NCI-H2081 treated with DMSO at 0.1 percent for 48 hours (cell line): ENCODE results near the gene KRT5.
"Not testable (repeated sequence)": the region's sequence is repeated elsewhere in the genome, so short reads cannot be mapped to it uniquely, and the experiment has no call there.

Experiments
- DNase-seq: peaks from one replicate; lab custom pipeline; 2025; lab: John Stamatoyannopoulos, UW

The KRT5 gene

DNA sequence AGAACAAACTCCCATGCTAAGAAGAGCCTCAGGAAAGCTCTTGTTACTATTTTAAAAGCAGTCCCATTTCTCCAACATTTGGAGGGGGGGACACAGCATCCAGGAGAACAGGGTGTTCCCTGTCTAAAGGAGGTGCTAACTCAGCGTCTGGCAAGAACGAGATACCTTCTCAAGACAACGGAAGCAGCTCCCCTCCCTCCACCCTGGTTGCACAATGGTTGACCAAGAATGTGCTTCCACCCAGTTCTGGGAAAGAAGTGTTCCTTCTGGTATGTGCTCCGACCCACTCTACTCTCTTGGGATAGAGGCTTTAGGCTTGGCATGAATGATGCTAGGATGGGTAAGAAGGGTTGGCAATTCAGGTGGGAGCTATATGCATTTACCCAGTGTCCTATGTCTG is 25.7 kb downstream of the KRT5 start:
- DNase-seq, result no peak

DNA sequence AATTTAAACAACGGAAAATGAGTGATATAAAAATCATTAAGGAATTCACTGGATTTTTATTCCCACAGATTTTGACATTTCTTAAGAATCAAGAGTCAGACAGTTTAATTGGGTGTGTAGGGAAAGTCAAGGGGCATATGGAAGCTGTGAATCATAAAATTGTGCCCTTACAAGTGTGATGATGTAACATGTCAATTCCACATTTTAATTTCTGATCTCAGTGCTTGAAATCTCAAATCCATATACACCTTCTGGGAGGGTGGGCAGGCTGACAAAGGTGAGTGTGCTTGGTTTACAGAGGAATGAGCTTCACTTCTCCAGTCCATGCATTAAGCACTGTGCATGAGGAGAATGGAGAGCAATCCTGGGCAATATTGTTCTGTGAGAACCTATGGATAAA is 26.1 kb downstream of the KRT5 start:
- DNase-seq, result no peak

DNA sequence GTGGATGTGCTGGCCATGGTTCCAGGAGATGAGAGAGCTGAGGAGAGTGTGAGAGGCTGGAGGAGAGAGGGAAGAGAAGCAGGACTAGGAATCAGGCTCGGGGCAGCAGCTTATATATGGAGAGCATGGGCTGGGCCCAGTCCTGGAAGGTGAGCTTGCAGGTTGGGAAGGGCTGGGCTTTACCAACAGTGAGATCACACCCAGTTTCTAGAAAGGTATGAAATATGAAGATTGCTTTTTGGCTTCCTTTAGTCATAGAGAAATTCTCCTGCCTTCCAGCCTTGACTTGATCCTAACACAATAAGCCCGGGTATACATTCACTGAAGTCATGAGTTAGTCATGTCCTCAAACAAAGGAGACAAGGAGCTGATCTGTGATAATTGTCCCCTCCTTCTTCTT is 27.0 kb downstream of the KRT5 start, which contains the start of gene KRT6A:
TSS of gene KRT6A (minus strand) at position 86 of the 400 bp plus-strand sequence. CDS start at position 17, 69 bp downstream.
- DNase-seq, result no peak

DNA sequence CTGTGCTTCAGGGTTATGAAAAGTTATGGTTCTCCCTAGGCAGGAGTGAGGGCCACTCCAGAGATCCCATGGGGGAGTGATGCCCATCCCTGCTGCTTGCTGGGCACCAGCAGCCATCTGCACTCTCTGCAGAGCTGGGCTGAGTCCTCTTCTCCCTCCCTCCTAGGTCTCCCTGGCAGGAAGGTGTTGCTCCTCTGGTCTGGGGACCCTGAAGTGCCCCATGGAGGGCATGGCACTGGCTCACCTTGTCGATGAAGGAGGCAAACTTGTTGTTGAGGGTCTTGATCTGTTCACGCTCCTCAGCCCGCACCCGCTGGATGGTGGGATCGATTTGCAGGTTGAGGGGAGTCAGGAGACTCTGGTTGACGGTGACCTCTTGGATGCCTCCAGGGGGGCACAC is 27.8 kb downstream of the KRT5 start:
- not testable (repeated sequence) for DNase-seq

DNA sequence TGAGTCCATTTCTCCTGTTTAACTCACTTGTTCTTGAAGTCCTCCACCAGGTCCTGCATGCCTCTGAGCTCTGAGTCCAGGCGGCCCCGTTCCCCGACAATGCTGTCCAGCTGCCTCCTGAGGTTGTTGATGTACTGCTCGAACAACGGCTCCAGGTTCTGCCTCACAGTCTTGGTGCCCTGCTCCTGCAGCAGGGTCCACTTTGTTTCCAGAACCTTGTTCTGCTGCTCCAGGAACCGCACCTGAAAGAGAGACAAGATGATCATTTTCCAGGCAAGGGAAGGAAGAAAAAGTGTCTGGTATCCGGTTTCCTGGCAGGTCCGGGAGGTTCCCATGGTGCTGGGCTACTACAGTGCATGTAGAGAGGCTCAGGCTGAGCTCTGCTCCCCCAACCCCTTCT is 28.7 kb downstream of the KRT5 start:
- not testable (repeated sequence) for DNase-seq

DNA sequence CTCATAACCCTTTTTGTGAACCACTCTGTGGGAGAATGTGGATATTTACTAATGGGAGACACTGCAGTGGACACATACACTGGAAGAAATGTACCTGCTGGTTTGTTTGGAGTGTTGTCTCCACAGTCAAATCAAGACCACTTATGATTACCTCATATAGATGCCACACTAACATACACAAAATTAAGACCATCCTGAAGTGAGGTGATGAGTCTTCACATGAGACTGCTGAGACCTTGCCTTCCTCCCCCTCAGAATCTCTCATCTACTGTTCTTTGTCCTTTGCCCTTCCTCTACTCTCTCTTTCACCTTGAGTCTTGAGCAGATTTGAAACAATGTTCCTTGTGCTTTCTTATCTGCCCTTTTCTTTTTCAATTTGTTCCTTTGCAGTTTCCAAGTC is 31.5 kb downstream of the KRT5 start:
- DNase-seq, result no peak

DNA sequence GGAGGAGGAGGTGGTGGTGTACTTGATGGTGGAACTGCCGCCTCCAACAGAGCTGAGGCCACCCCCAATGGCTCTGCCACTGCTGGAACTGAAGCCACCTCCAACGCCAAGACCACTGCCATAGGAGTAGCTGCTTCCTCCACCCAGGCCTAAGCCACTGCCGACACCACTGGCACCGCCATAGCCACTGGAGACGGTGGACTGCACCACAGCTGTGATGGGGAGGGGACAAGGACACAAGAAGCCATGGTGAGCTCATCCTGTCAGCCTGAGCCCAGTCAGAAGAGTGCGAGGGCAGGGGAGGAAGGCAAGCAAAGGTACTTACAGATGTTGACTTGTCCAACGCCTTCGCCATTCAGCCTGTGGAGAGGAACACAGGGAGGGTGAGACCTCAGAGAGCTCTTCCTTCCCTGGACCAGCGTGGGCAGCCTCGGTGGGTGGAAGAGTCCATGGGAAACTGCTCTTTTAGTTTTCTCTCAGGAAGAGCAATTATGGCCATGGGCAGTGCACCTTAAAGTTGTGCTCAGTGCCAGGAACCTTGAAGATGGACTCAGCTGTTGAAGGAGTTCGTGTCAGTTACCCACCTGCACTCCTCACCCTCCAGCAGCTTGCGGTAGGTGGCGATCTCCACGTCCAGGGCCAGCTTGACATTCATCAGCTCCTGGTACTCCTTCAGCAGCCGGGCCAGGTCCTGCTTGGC is 32.3 kb downstream of the KRT5 start:
- DNase-seq, result not testable (repeated sequence)

DNA sequence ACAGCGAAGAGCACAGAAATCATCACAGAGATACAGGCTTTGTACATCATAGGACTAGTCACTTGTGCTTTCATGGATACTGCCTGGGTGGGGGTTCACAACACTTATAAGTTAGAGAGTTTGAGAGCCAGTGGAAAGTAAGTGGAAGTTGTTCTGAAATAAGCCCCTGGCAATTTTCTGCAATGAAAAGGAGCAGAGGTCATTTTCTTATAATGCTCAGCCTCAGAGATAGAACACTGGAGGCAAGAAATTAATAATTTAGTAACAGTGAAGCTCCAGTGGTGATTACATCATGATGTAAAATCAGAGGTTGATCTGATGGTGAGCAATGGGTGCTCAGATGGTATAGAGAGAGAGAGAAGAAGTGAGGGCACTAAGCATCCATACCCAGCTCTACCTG is 33.0 kb downstream of the KRT5 start:
- no peak for DNase-seq

DNA sequence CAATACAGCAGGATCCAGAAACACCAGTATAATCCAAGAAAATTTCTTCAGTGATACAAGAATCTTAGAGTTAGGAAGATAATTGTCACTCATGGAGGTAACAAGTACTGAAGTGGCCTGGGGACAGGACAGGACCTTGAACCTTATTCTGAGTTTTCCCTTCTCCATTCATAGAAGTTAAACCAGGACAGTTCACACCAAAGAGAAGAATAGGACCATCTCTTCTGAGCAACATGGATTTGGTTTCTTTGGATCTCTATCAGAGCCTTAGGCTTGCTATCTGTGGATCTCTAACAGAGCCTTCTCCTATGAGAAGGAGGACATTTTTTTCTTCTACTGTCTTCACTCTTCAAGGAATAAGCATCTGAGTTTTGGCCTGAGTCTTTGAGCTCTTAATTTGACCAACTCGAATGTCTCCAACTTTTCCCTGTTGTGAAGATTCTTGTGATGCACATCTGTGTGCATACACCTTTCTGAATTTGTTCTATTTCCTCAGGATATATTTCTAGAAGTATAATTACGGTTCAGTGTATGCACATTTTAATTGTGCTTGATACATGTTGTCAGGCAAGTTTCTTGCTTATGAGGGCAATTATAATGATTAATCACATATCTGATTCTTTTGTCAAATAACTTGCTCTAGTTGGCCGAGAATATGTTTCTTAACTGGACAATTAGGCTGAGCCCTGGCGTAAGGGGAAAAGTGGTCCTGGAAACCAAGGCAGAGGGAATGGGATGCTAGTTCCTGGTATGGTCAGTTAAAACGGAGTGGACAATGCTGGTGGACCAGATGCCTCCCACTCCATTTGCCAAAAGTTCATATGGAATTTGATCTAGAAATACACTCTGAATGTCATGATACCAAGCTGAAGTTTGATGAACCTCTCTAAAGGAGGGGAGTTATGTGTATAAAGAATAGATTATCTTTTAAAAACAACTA is 33.8 kb downstream of the KRT5 start:
- no peak for DNase-seq

DNA sequence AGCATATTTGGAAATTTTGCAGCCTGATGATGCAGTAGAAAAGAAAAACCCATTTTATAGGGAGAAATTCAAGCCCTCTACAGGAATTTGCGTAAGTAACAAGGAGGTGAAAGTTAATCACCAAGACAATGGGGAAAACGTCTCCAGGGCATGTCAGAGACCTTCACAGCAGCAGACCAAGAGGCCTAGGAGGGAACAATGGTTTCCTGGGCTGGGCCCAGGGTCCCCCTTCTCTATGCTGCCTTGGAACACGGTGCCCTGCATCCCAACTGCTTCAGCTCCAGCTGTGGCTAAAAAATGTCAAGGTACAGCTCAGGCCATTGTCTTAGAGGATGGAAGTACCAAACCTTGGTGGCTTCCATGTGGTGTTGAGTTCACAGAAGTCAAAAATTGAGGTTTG is 40.1 kb downstream of the KRT5 start:
- DNase-seq, result no peak

DNA sequence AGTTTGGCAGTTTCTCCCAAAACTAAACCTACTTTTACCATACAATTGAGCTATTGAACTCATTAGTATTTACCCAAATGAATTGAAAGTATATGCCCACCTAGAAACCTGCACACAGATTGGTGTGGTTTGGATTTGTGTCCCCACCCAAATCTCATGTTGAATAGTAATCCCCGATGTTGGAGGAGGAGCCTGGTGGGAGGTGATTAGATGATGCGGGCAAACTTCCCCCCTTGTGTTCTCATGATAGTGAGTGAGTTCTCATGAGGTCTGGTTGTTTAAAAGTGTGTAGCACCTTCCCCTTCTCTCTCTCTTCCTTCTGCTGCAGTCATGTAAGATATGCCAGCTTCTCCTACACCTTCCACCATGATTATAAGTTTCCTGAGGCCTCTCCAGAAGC is 42.5 kb downstream of the KRT5 start:
- no peak for DNase-seq

DNA sequence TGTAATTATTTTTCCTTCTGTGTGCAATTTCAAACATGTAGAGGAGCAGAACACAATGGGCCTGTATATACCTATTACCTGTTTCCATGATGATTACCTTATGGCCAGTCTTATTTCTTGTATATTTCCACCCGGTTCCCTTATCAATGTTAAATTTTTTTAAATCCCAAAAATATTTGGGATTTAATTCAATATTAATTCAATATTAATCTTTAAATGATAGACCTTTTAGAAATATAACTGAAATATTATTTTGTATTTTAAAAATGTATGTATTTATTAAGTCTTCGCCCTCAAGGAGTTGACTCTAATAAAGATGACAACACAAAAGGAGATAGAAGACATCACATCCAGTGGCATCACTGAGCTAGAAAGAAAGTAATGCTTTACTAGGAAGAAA is 46.0 kb downstream of the KRT5 start:
- no peak for DNase-seq

DNA sequence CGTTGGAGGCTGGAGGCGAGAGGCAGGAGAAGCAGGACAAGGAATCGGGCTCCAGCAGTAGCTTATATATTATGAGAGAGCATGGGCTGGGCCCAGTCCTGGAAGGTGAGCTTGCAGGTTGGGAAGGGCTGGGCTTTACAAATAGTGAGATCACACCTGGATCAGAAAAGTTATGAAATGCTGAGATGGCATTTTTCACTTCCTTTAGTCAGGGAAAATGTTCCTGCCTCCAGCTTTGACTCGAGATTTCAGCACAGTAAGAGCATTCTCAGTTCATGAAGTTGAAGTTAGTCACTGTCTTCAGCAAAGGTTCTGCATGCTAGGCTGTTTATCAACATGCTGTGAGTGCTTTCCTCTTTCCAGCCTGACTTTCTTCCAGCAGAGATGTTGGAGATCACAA is 46.4 kb downstream of the KRT5 start, which contains the start of gene KRT6C:
TSS of gene KRT6C (minus strand) at position 38 of the 400 bp plus-strand sequence. CDS start 68 bp downstream, outside the sequence.
- DNase-seq, result no peak

DNA sequence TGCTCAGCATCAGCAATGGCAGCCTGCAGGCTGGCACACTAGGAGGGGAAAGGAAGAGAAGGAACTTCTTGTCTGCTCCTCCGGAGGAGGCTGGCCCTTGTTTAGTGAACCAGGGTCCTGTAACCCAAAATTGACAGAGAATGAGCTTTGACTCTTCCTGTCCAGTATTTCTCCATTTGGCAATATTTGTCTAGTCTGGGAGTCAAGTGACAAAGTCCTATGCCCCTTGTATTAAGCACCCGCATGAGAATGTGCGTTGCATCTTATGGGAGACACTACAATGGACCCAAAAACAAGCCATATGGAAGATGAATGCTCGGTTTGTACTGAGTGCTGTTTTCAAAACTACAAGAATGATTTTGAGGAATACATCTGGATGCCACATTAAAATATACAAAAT is 50.3 kb downstream of the KRT5 start:
- DNase-seq, result no peak

DNA sequence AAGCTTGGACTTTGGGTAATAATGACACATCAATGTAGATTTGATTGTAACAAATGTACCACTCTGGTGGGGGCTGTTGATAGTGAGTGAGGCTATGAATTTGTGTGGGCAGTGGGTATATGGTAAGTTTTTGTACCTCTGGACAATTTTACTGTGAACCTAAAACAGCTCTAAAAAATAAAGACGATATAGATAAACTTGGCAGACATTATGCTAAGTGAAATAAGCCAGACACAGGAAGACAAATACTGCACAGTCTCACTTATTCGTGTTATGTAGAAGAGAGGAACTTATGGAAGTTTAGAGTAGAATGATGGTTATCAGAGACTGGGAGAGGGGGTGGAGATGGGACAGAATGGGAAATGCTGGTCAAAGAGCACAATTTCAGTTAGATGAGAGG is 55.3 kb downstream of the KRT5 start:
- DNase-seq, result no peak
